Neuron (in vitro differentiated cells): ENCODE data around the gene RIMBP2.

Experiments used
- H2AFZ ChIP-seq: one replicate; pipeline ENCODE4 v1.6.1; 2013; ENCODE audit warnings: low read depth, mild to moderate bottlenecking, inconsistent platforms, low read length, moderate library complexity
- H3K27me3 ChIP-seq: one replicate; pipeline ENCODE4 v1.6.1; 2013; ENCODE audit warnings: low read length; ENCODE audit not compliant: insufficient read depth
- H3K36me3 ChIP-seq: one replicate; pipeline ENCODE4 v1.6.1; 2013; ENCODE audit warnings: low read length; ENCODE audit not compliant: insufficient read depth
- H3K4me1 ChIP-seq: one replicate; pipeline ENCODE4 v1.6.1; 2013; ENCODE audit warnings: low read length; ENCODE audit not compliant: insufficient read depth
- H3K4me3 ChIP-seq: 2 replicates; pipeline ENCODE4 v1.5.1; 2013; ENCODE audit warnings: mild to moderate bottlenecking, low read length, moderate library complexity
- H3K9me3 ChIP-seq: one replicate; pipeline ENCODE4 v1.6.1; 2013; ENCODE audit warnings: low read length

The RIMBP2 gene

GRCh38 chr12:130632642-130633041 is 83.5 kb downstream of the RIMBP2 start:
- H3K9me3 ChIP-seq = no peaks in the 10 kb centered on the region
- no peaks in the 10 kb centered on the region for H3K27me3 ChIP-seq
- H2AFZ ChIP-seq = no peak overlapping the region
- no peaks in the 10 kb centered on the region for H3K36me3 ChIP-seq
- H3K4me1 ChIP-seq = peaks cover 12% of the 10 kb centered on the region
- no peak overlapping the region for H3K4me3 ChIP-seq

- H3K27me3 ChIP-seq = no peaks in the 10 kb centered on the region
- peaks cover 2% of the 10 kb centered on the region for H3K4me1 ChIP-seq
- H3K9me3 ChIP-seq = peaks cover 2% of the 10 kb centered on the region
- no peaks in the 10 kb centered on the region for H3K36me3 ChIP-seq
- H3K4me3 ChIP-seq = no peak overlapping the region
- no peak overlapping the region for H2AFZ ChIP-seq
Observed at GRCh38 chr12:130628304-130628703, 87.8 kb downstream of the RIMBP2 start.

- Histone ChIP-seq H3K9me3 (peaks cover 2% of the 10 kb centered on the region), H3K4me3 (no peak overlapping the region), H3K36me3 (no peaks in the 10 kb centered on the region), H3K27me3 (no peaks in the 10 kb centered on the region), H3K4me1 (no peaks in the 10 kb centered on the region), H2AFZ (no peak overlapping the region)
Observed at GRCh38 chr12:130627175-130627574, 88.9 kb downstream of the RIMBP2 start.

- peaks cover 2% of the 10 kb centered on the region for H3K9me3 ChIP-seq
- no peak overlapping the region for H3K4me3 ChIP-seq
- no peaks in the 10 kb centered on the region for H3K27me3 ChIP-seq
- H3K36me3 ChIP-seq = no peaks in the 10 kb centered on the region
- no peak overlapping the region for H2AFZ ChIP-seq
- H3K4me1 ChIP-seq = no peaks in the 10 kb centered on the region
Observed at GRCh38 chr12:130626601-130627000, 89.5 kb downstream of the RIMBP2 start.

GRCh38 chr12:130625201-130625600 is 90.9 kb downstream of the RIMBP2 start:
- Histone ChIP-seq H3K27me3 (no peaks in the 10 kb centered on the region), H3K9me3 (peaks cover 2% of the 10 kb centered on the region), H3K36me3 (no peaks in the 10 kb centered on the region), H2AFZ (no peak overlapping the region), H3K4me1 (no peaks in the 10 kb centered on the region), H3K4me3 (no peak overlapping the region)

- no peaks in the 10 kb centered on the region for H3K4me1 ChIP-seq
- H3K9me3 ChIP-seq = peaks cover 2% of the 10 kb centered on the region
- H3K4me3 ChIP-seq = no peak overlapping the region
- no peaks in the 10 kb centered on the region for H3K27me3 ChIP-seq
- H3K36me3 ChIP-seq = no peaks in the 10 kb centered on the region
- no peak overlapping the region for H2AFZ ChIP-seq
Observed at GRCh38 chr12:130622803-130623202, 93.3 kb downstream of the RIMBP2 start.

GRCh38 chr12:130621696-130622298 is 94.3 kb downstream of the RIMBP2 start:
- H3K36me3 ChIP-seq = no peaks in the 10 kb centered on the region
- no peak overlapping the region for H3K4me3 ChIP-seq
- H3K9me3 ChIP-seq = peaks cover 2% of the 10 kb centered on the region
- H2AFZ ChIP-seq = no peak overlapping the region
- no peaks in the 10 kb centered on the region for H3K4me1 ChIP-seq
- H3K27me3 ChIP-seq = no peaks in the 10 kb centered on the region

GRCh38 chr12:130620756-130621155 is 95.3 kb downstream of the RIMBP2 start:
- no peaks in the 10 kb centered on the region for H3K9me3 ChIP-seq
- H3K36me3 ChIP-seq = no peaks in the 10 kb centered on the region
- no peak overlapping the region for H3K4me3 ChIP-seq
- no peaks in the 10 kb centered on the region for H3K4me1 ChIP-seq
- H3K27me3 ChIP-seq = no peaks in the 10 kb centered on the region
- H2AFZ ChIP-seq = no peak overlapping the region

- Histone ChIP-seq H2AFZ (no peak overlapping the region), H3K4me3 (no peak overlapping the region), H3K9me3 (no peaks in the 10 kb centered on the region), H3K36me3 (no peaks in the 10 kb centered on the region), H3K27me3 (no peaks in the 10 kb centered on the region), H3K4me1 (no peaks in the 10 kb centered on the region)
Observed at GRCh38 chr12:130620281-130620680, 95.8 kb downstream of the RIMBP2 start.

- Histone ChIP-seq H3K27me3 (no peaks in the 10 kb centered on the region), H3K4me1 (no peaks in the 10 kb centered on the region), H3K9me3 (no peaks in the 10 kb centered on the region), H3K36me3 (no peaks in the 10 kb centered on the region), H3K4me3 (no peak overlapping the region), H2AFZ (no peak overlapping the region)
Observed at GRCh38 chr12:130619385-130620001, 96.6 kb downstream of the RIMBP2 start.

- Histone ChIP-seq H3K4me3 (no peak overlapping the region), H3K36me3 (no peaks in the 10 kb centered on the region), H3K27me3 (no peaks in the 10 kb centered on the region), H3K4me1 (no peaks in the 10 kb centered on the region), H3K9me3 (no peaks in the 10 kb centered on the region), H2AFZ (no peak overlapping the region)
Observed at GRCh38 chr12:130617219-130617618, 98.9 kb downstream of the RIMBP2 start.

GRCh38 chr12:130615861-130616345 is 100.2 kb downstream of the RIMBP2 start:
- Histone ChIP-seq H3K4me1 (no peaks in the 10 kb centered on the region), H3K36me3 (no peaks in the 10 kb centered on the region)

GRCh38 chr12:130614530-130614905 is 101.6 kb downstream of the RIMBP2 start:
- H2AFZ ChIP-seq = no peak overlapping the region
- no peaks in the 10 kb centered on the region for H3K27me3 ChIP-seq
- no peaks in the 10 kb centered on the region for H3K4me1 ChIP-seq
- H3K36me3 ChIP-seq = no peaks in the 10 kb centered on the region
- H3K4me3 ChIP-seq = no peak overlapping the region
- H3K9me3 ChIP-seq = no peaks in the 10 kb centered on the region

More at GRCh38 chr12:130615861-130616345, 100.2 kb downstream of the RIMBP2 start:
- Histone ChIP-seq H2AFZ (no peak overlapping the region), H3K9me3 (no peaks in the 10 kb centered on the region), H3K4me3 (no peak overlapping the region), H3K27me3 (no peaks in the 10 kb centered on the region)
